Stimulated activated CD4-positive, alpha-beta T cell treated with anti-CD3 and anti-CD28 coated beads, Interleukin-2, amount 100 ng/mL, for 4 hours (primary cell): ENCODE data around the gene PROZ.

Experiments
- DNase-seq: peaks from one replicate; pipeline ENCODE4 v3.0.0-alpha.2; 2020; ENCODE audit warnings: low read depth

PROZ gene

GRCh38 chr13:113179374-113180230 lies 21.2 kb downstream of the PROZ start:
- no peak for DNase-seq

GRCh38 chr13:113182046-113182445 lies 23.6 kb downstream of the PROZ start:
- no peak for DNase-seq

GRCh38 chr13:113183450-113184129 lies 25.1 kb downstream of the PROZ start:
- DNase-seq = no peak

DNA sequence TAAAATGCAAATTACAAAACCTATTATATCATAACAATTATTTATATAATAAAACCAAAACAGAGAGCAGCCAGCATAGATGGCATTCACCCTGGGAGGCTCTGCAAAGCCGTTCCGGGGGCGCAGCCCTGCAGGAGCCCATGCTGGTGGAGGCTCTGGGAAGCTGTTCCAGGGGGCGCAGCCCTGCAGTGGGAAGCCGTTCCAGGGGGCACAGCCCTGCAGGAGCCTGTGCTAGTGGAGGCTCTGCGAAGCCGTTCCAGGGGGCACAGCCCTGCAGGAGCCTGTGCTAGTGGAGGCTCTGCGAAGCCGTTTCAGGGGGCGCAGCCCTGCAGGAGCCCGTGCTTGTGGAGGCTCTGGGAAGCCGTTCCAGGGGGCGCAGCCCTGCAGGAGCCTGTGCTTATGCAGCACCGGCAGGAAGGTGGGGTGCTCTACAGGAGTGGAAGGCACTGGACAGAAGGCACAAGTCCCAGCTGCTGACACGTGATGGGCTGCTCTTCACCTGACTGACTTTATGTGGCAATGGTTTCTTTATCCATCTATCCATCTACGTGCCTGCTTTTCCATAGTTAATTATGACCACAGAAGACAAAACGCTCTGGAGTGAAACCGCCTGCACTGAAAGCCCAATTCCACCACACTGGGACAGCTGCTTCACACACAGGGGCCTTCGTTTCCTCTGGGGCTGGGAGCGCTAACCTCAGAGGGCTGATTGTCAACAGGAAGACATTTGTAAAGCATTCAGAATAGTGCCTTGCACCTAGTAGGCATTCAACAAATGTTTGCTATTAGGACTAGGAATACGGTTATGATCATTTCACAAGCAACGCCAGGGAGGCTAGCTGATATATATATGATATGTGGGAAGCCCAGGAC lies 26.4 kb downstream of the PROZ start:
- no peak for DNase-seq

- no peak for DNase-seq
These were observed 27.8 kb downstream of the PROZ start for GRCh38 chr13:113186061-113186900.

DNA sequence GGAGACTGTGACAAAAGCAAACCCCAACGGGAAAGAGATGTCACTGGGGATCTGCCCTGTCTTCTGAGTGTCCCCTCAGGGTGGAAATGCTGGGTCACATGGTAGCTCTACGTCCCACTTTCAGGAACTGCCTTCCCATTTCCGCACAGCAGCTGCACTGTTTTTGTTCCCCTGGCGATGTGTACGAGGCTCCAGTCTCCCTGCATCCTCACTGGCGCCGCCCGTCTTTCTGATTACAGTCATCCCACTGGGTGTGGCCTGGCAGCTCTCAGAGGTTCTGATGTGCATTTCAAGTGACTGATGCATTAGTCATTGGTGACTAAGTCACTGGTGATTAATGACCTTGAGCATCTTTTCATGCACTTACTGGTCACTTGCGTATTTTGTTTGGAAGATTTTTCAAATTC lies 28.8 kb downstream of the PROZ start:
- DNase-seq = peak; percentile 62

DNA sequence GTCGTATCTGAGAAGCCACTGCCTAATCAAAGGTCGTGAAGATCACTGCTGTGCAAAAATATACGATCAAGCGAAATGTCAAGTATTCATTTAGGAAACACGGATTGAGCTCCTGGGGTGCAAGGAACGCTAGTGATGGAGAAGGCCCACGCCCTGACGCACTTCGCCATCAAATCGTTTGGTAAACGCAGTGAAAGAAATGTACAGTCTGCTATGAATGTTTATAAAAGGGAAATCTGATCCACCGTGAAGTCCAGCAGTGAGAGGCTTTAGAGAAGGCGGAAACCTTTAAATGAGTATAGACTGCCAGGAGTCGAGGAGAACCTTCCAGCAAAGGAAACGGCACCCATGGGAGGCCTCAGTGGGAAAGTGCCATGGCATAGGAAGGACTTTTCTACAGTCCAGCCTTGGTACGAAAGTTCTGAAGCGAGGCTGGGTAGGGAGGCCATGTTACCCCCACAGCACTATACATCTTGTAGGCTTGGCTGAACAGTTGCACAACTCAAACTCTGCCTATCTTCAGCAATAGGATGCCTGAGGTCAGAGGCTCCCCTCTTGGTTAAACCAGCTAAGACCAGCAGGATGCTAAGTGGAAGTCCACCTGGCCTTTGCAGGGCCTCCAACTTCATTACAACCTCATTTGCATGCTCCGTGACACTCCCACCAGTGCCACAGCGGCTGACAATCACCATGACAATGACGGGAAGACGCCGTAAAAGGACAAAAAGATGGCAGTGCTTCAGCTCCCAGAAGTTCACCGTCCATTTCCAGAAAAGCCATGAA lies 29.6 kb downstream of the PROZ start:
- DNase-seq = no peak

GRCh38 chr13:113190181-113190580 lies 31.7 kb downstream of the PROZ start:
- DNase-seq = no peak

DNA sequence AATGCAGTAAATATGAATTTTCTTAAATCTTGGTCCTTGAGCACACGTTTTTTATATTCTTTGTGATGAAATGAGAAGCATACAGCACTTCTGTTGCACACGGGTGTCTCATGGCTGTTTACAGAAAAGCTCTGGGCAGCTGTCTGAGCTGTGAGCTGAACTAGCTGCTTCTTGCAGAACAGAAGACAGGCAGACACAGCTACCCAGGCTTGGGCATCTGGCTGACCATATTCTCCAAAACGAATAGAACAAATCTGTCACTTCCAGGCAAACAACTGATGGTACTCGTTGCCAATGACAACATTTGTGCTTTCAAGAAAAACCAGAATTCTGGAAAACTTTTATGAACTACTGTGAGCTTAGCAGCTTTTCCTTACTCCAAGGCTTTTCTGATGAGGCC lies 33.8 kb downstream of the PROZ start:
- no peak for DNase-seq

GRCh38 chr13:113192902-113193301 lies 34.5 kb downstream of the PROZ start:
- no peak for DNase-seq

GRCh38 chr13:113195360-113195759 lies 36.9 kb downstream of the PROZ start:
- DNase-seq = no peak

DNA sequence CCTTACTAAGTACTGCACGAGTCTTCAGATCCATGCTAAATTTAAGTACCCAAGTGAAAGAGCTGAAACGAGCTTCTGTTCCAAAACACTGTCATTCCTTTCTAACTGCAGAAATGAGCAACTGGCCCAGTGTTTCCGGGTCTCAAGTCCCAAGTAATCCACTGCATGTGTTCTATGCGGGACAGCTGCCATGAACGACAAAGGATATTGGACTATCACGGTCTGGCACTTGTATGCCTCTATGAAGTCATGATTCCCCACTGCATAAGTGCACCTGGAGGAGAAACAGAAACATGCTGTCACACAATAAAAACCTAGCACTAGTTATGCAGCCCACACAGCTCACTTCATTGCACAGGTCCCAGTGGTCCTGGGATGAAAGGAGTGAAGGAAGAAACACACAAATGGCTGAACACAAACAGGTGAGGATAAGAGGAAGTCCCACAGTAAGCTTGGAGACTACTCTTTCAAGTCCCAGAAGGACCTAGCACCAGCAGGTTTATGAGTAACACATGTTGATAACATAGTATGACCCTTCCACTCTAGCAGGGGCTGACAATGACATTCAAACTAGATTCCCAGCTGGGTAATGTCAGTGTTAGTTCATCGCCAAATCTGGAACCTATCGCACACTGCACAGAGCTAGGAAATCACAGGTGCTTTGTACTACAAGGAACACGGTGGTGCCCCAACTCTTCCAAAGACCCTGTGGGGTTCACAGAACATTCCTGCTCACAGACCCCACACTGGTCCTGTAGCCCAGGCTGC lies 38.7 kb downstream of the PROZ start:
- DNase-seq = no peak

- no peak for DNase-seq
These were observed 43.4 kb downstream of the PROZ start for GRCh38 chr13:113201815-113202214.

DNA sequence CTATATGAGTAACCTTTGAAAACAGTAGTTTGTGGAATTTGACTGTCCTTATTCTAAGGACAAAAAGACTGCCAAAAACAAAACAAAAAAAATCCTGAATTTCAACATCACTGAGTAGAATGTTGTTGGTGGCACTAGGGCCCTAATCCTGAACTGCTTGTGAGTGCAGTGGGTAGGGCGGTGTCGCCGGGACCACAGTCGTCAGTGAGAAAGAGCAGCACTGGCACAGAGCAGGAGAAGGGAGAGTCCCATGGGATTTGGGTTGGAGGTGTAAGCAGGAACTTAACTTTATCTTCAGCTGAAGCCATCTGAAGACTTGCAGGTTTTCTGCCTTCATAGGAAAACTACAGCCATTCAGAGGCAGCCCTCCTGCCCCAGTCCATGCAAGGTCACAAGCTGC lies 44.5 kb downstream of the PROZ start:
- no peak for DNase-seq

GRCh38 chr13:113203507-113204377 lies 45.3 kb downstream of the PROZ start:
- DNase-seq = no peak

DNA sequence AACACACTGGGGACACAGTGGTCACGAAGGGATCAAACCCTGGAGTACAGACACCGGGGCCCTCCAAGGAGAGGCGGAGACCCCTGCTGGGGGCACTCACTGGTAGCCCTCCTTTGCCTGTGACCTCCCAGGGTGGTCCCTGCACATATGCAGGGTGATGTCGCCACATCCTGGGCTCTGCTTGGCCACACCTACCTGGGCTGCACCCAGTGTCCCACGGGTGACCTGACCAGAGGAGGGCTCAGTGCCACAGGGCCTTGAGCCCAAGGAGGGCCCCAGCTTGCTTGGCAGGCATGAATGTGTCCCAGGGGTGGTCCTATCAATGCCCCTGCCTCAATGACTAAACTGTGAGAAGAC lies 45.9 kb downstream of the PROZ start:
- no peak for DNase-seq

DNA sequence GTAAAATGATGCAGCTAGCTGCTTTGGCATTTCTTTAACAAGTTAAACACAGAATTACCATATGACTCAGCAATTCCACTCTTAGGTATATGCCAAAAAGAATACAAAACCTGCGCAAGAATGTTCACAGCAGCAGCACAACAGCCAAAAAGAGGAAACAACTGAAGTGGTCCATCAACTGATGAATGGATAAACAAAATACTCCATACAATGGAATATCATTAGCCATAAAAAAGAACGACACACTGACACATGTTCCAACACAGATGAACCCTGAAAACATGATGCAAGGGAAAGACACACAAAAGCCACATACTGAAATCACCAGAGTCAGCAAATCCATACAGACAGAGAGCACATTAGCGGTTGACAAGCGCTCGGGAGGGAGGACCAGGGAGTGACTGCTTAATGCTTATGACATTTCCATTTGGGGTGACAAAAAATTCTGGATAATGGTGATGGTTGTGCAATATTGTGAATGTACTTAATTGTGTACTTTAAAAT lies 47.0 kb downstream of the PROZ start:
- no peak for DNase-seq

DNA sequence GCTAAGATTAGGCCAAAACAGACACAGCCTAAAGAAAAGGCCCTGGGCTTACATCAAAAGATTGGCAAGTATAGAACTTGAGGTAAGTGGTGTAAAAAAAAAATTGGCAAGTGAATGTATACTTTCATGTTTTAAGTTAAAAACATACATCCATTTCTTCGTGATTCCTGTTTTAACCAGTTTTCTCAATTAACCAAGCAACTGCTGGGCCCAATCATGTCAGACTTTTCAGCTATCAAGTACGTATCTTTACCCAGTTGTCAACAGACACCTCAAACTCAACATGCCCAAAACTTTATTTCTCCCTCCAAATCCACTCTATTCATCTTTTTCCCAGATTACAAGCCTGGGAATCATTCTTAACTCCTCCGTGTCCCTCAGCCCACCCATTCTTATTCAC lies 49.0 kb downstream of the PROZ start:
- DNase-seq = no peak

GRCh38 chr13:113207890-113208420 lies 49.5 kb downstream of the PROZ start:
- no peak for DNase-seq
